ENCODE results near the gene ZNF571.

ZNF571 gene

GRCh38 chr19:37594982-37595382 is 390 bp upstream of the ZNF571 start (continued):
- TF ChIP-seq ZNF596 (tag by site-specific recombination; IDR thresholded peaks at IDR 0.05) (no peak), ZXDB (tag by site-specific recombination; IDR thresholded peaks at IDR 0.05) (no peak; the same call in 1 of the 2 replicates), ZNF404 (tag by site-specific recombination; IDR thresholded peaks at IDR 0.05) (peak; percentile 71; the same call in 1 of the 2 replicates), BCL11A (tag by site-specific recombination; IDR thresholded peaks at IDR 0.05; ENCODE audit: low read depth) (peak; percentile 97), ZFP69B (tag by site-specific recombination; IDR thresholded peaks at IDR 0.05) (peak; percentile 86), ZSCAN4 (tag by site-specific recombination; IDR thresholded peaks at IDR 0.05) (peak; percentile 99), ZNF391 (tag by site-specific recombination; IDR thresholded peaks at IDR 0.05; ENCODE audit: borderline replicate concordance, low read depth) (peak; percentile 98), ZNF645 (tag by site-specific recombination; IDR thresholded peaks at IDR 0.05) (peak; percentile 96), ZNF223 (tag by site-specific recombination; IDR thresholded peaks at IDR 0.05) (peak; percentile 45; the same call in 1 of the 2 replicates), ZNF266 (tag by site-specific recombination; IDR thresholded peaks at IDR 0.05; ENCODE audit: low read depth) (0 out of 2 replicates have a peak, but pooled peaks have one; percentile 6), ZNF488 (tag by site-specific recombination; IDR thresholded peaks at IDR 0.05) (0 out of 2 replicates have a peak, but pooled peaks have one; percentile 60), GFI1B (tag by site-specific recombination; IDR thresholded peaks at IDR 0.05) (no peak; the same call in 1 of the 2 replicates), ZSCAN18 (tag by site-specific recombination; IDR thresholded peaks at IDR 0.05) (peak; percentile 47; the same call in 1 of the 2 replicates), ZNF10 (tag by site-specific recombination; IDR thresholded peaks at IDR 0.05) (no peak), ZNF776 (tag by site-specific recombination; IDR thresholded peaks at IDR 0.05; ENCODE audit: borderline replicate concordance) (no peak), ZNF350 (tag by site-specific recombination; IDR thresholded peaks at IDR 0.05) (no peak), ZNF18 (tag by site-specific recombination; IDR thresholded peaks at IDR 0.05) (peak; percentile 60), ZNF26 (tag by site-specific recombination; IDR thresholded peaks at IDR 0.05) (no peak), MYNN (tag by site-specific recombination; IDR thresholded peaks at IDR 0.05; ENCODE audit: borderline replicate concordance) (no peak), ZNF274 (IDR thresholded peaks at IDR 0.05; ENCODE audit: low read length) (no peak), ZNF274 (tag by site-specific recombination; IDR thresholded peaks at IDR 0.05; ENCODE audit: borderline replicate concordance) (no peak), REST (tag by site-specific recombination; IDR thresholded peaks at IDR 0.05) (peak; percentile 71; the same call in 1 of the 2 replicates), ZSCAN16 (tag by site-specific recombination; IDR thresholded peaks at IDR 0.05) (no peak), OVOL3 (tag by site-specific recombination; IDR thresholded peaks at IDR 0.05) (peak; percentile 78; the same call in 1 of the 2 replicates), ZNF24 (tag by site-specific recombination; IDR thresholded peaks at IDR 0.05) (peak; percentile 82), ZNF830 (tag by site-specific recombination; IDR thresholded peaks at IDR 0.05; ENCODE audit: low read depth) (no peak), HIC1 (tag by site-specific recombination; IDR thresholded peaks at IDR 0.05) (peak; percentile 87)

Measured in HEK293 (cell line).